ENCODE measurements around the gene ORC6. TPM values are rescaled to one million over a fixed set of nuclear protein-coding genes. Genes with fewer than 3 reads are reported as not detected.

Gene ORC6
- polyA plus RNA-seq, 1 donor (not counting 4 experiments of a cell fraction or from before 2014, with no cell fraction given): 21.9 TPM

- dilution Hi-C loops (cut with MboI; ENCODE audit: extremely low pct_ligation_motif_present, low sequenced_read_pairs): no loop called here
- no peak overlapping the region for H2AFZ ChIP-seq (ENCODE audit: control insufficient read depth, low read length)
- H3K4me1 ChIP-seq (ENCODE audit: control insufficient read depth, extremely low read depth, insufficient read depth, low read length): no peaks in the 10 kb centered on the region
- H3K27me3 ChIP-seq (ENCODE audit: control insufficient read depth, extremely low read depth, insufficient read depth, low read length): no peaks in the 10 kb centered on the region
- H3K79me2 ChIP-seq (ENCODE audit: control insufficient read depth, insufficient read depth, low read length): peaks cover 4% of the 10 kb centered on the region
- no peaks in the 10 kb centered on the region for H4K20me1 ChIP-seq (ENCODE audit: control insufficient read depth, extremely low read depth, insufficient read depth, low read length)
- no peak overlapping the region for H3K4me3 ChIP-seq (ENCODE audit: control insufficient read depth in 2 of 3, extremely low read depth in 1 of 3, insufficient read depth in 2 of 3, low read depth in 1 of 3, low read length in 3 of 3)
- TF ChIP-seq, protein P1, sequence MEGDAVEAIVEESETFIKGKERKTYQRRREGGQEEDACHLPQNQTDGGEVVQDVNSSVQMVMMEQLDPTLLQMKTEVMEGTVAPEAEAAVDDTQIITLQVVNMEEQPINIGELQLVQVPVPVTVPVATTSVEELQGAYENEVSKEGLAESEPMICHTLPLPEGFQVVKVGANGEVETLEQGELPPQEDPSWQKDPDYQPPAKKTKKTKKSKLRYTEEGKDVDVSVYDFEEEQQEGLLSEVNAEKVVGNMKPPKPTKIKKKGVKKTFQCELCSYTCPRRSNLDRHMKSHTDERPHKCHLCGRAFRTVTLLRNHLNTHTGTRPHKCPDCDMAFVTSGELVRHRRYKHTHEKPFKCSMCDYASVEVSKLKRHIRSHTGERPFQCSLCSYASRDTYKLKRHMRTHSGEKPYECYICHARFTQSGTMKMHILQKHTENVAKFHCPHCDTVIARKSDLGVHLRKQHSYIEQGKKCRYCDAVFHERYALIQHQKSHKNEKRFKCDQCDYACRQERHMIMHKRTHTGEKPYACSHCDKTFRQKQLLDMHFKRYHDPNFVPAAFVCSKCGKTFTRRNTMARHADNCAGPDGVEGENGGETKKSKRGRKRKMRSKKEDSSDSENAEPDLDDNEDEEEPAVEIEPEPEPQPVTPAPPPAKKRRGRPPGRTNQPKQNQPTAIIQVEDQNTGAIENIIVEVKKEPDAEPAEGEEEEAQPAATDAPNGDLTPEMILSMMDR (optimal IDR thresholded peaks at IDR 0.05 in 1 of 3, IDR thresholded peaks at IDR 0.05 in 1 of 3, conservative IDR thresholded peaks at IDR 0.05 in 1 of 3; ENCODE audit: extremely low read depth in 1 of 3, insufficient read depth in 2 of 3, low read length in 3 of 3): no peak
- TF ChIP-seq EZH2 (IDR thresholded peaks at IDR 0.05; ENCODE audit: low read length): no peak
- H3K4me2 ChIP-seq (ENCODE audit: control insufficient read depth, extremely low read depth, insufficient read depth, low read depth, low read length): no peak overlapping the region
- no peak overlapping the region for H3K9ac ChIP-seq (ENCODE audit: control insufficient read depth, extremely low read depth, insufficient read depth, low read length)
- peaks cover 2 to 9% of the 10 kb centered on the region in 2 experiments for H3K36me3 ChIP-seq (ENCODE audit: control insufficient read depth in 2 of 2, extremely low read depth in 1 of 2, insufficient read depth in 2 of 2, low read length in 2 of 2)
- no peaks in the 10 kb centered on the region for H3K9me1 ChIP-seq (ENCODE audit: control insufficient read depth, extremely low read depth, insufficient read depth, low read length)
- DNase-seq (ENCODE audit: low read depth, low spot score) (no peak), FAIRE-seq (no peak)
- H3K9me3 ChIP-seq (ENCODE audit: control insufficient read depth, low read depth, low read length): no peaks in the 10 kb centered on the region
- no peak overlapping the region for H3K27ac ChIP-seq (ENCODE audit: control insufficient read depth, insufficient read depth, low read length)
Measured at GRCh38 chr16:46696957-46697356, 7.5 kb downstream of the ORC6 start.

GRCh38 chr16:46700048-46700447, 10.6 kb downstream of the ORC6 start:
- no peaks in the 10 kb centered on the region for H3K79me2 ChIP-seq (ENCODE audit: control insufficient read depth, insufficient read depth, low read length)
- no peak for FAIRE-seq
- H3K36me3 ChIP-seq (ENCODE audit: control insufficient read depth in 2 of 2, extremely low read depth in 1 of 2, insufficient read depth in 2 of 2, low read length in 2 of 2): peaks cover 2 to 5% of the 10 kb centered on the region in 2 experiments
- no peaks in the 10 kb centered on the region for H3K27me3 ChIP-seq (ENCODE audit: control insufficient read depth, extremely low read depth, insufficient read depth, low read length)
- H3K9ac ChIP-seq (ENCODE audit: control insufficient read depth, extremely low read depth, insufficient read depth, low read length): no peak overlapping the region
- dilution Hi-C loops (cut with MboI; ENCODE audit: extremely low pct_ligation_motif_present, low sequenced_read_pairs): no loop called here
- no peak for DNase-seq (ENCODE audit: low read depth, low spot score)
- H3K4me3 ChIP-seq (ENCODE audit: control insufficient read depth in 2 of 3, extremely low read depth in 1 of 3, insufficient read depth in 2 of 3, low read depth in 1 of 3, low read length in 3 of 3): no peak overlapping the region
- peaks cover 6% of the 10 kb centered on the region for H3K4me1 ChIP-seq (ENCODE audit: control insufficient read depth, extremely low read depth, insufficient read depth, low read length)
- H2AFZ ChIP-seq (ENCODE audit: control insufficient read depth, low read length): no peak overlapping the region
- TF ChIP-seq, protein P1 (optimal IDR thresholded peaks at IDR 0.05 in 1 of 3, IDR thresholded peaks at IDR 0.05 in 1 of 3, conservative IDR thresholded peaks at IDR 0.05 in 1 of 3; ENCODE audit: extremely low read depth in 1 of 3, insufficient read depth in 2 of 3, low read length in 3 of 3): no peak
- no peak for TF ChIP-seq EZH2 (IDR thresholded peaks at IDR 0.05; ENCODE audit: low read length)
- H4K20me1 ChIP-seq (ENCODE audit: control insufficient read depth, extremely low read depth, insufficient read depth, low read length): no peaks in the 10 kb centered on the region
- H3K9me1 ChIP-seq (ENCODE audit: control insufficient read depth, extremely low read depth, insufficient read depth, low read length): no peaks in the 10 kb centered on the region
- no peak overlapping the region for H3K27ac ChIP-seq (ENCODE audit: control insufficient read depth, insufficient read depth, low read length)
- H3K9me3 ChIP-seq (ENCODE audit: control insufficient read depth, low read depth, low read length): no peaks in the 10 kb centered on the region
- H3K4me2 ChIP-seq (ENCODE audit: control insufficient read depth, extremely low read depth, insufficient read depth, low read depth, low read length): no peak overlapping the region
